K562 (cell line): ENCODE results near the gene IL6ST. TPM values are rescaled to one million over a fixed set of nuclear protein-coding genes. Genes with fewer than 3 reads are reported as not detected.

Source experiments
- ATAC-seq: fragments of 200-7000 bp; cut with Tn5 transposase; 3 replicates; pipeline ENCODE4 v1.9.1; 2020; ENCODE audit warnings: moderate library complexity
- BruUV-seq: library from RNA; stranded (reverse); fragments of 400-500 nt; replicated peaks from 2 replicates; lab custom pipeline; 2021; lab: Mats Ljungman, UMichigan
- CTCF ChIA-PET: fragments of 300-600 bp; formaldehyde crosslinking; extraction: SDS; loops from one replicate; lab custom pipeline; 2021; ENCODE audit warnings: low intra/inter-chr PET ratio; lab: Yijun Ruan, JAX
- POLR2A ChIA-PET: fragments of 300-600, 350-650 bp; sonication (Branson Sonifier 250); formaldehyde crosslinking; extraction: SDS; loops from one replicate; lab custom pipeline; 2021; ENCODE audit warnings: antibody characterized with exemption, inconsistent platforms; lab: Yijun Ruan, JAX
- DNase-seq, 4 experiments: peaks; one replicate each; pipeline versions ENCODE4 v3.0.0 to v3.0.0-alpha.2; 2011 to 2018; ENCODE audit warnings: low spot score in 3 of 4, mixed read lengths in 3 of 4; ENCODE audit errors: extremely low read depth in 1 of 4
- FAIRE-seq: peaks from 2 replicates; lab custom pipeline; 2011; peaks lifted over from hg19 to GRCh38; lab: Jason Lieb, UNC
- H2AFZ ChIP-seq: 2 replicates; pipeline ENCODE4 v1.6.0; 2011; ENCODE audit warnings: low read depth, low read length, control low read depth, inconsistent platforms
- H3K27ac ChIP-seq: fragments of 200-600 bp; 3 replicates; pipeline ENCODE4 v1.8.0; 2011; ENCODE audit warnings: low read depth, mild to moderate bottlenecking, control low read depth, inconsistent platforms, low read length, moderate library complexity, mixed read lengths; ENCODE audit errors: extremely low read depth
- H3K27me3 ChIP-seq, 2 experiments: fragments of 300-600 bp in 1 of 2; 2 replicates in 1 of 2; 3 replicates in 1 of 2; pipeline versions ENCODE4 v1.6.0 to v1.8.0; 2011; ENCODE audit warnings: inconsistent platforms in 2 of 2, low read length in 2 of 2, mild to moderate bottlenecking in 1 of 2, mixed read lengths in 1 of 2, moderate library complexity in 1 of 2; ENCODE audit not compliant: control insufficient read depth in 2 of 2, insufficient read depth in 2 of 2
- H3K36me3 ChIP-seq: fragments of 300-600 bp; 3 replicates; pipeline ENCODE4 v1.8.0; 2011; ENCODE audit warnings: mild to moderate bottlenecking, low read length, inconsistent platforms; ENCODE audit not compliant: control insufficient read depth, insufficient read depth
- H3K4me1 ChIP-seq, 2 experiments: fragments of 200-600 bp in 1 of 2; replicated peaks in 1 of 2; 2 replicates in 1 of 2; 3 replicates in 1 of 2; pipeline versions ENCODE4 v1.5.1 to v1.8.0; 2011; ENCODE audit warnings: inconsistent platforms in 2 of 2, low read length in 2 of 2, mild to moderate bottlenecking in 1 of 2, mixed read lengths in 1 of 2, moderate library complexity in 1 of 2; ENCODE audit not compliant: control insufficient read depth in 2 of 2, insufficient read depth in 2 of 2
- H3K4me2 ChIP-seq: 2 replicates; pipeline ENCODE4 v1.6.1; 2011; ENCODE audit warnings: low read length, control low read depth, inconsistent platforms, mixed read lengths; ENCODE audit not compliant: insufficient read depth
- H3K4me3 ChIP-seq: fragments of 200-600 bp; sonication (generic), shearing (Covaris generic); 2 replicates; pipeline ENCODE4 v1.5.1; 2016; ENCODE audit warnings: control low read depth, inconsistent platforms
- H3K79me2 ChIP-seq: fragments of 200-600 bp; 3 replicates; pipeline ENCODE4 v1.8.0; 2011; ENCODE audit warnings: low read length, inconsistent platforms; ENCODE audit not compliant: control insufficient read depth, insufficient read depth
- H3K9ac ChIP-seq, 2 experiments: 2 replicates each; pipeline versions ENCODE4 v1.6.0 to v1.6.1; 2011; ENCODE audit warnings: low read depth in 2 of 2, low read length in 2 of 2, control low read depth in 1 of 2, inconsistent platforms in 1 of 2, mild to moderate bottlenecking in 1 of 2, mixed read lengths in 1 of 2; ENCODE audit not compliant: insufficient read depth in 1 of 2
- H3K9me1 ChIP-seq: one replicate; pipeline ENCODE4 v1.6.0; 2011; ENCODE audit warnings: inconsistent platforms, mild to moderate bottlenecking, low read length, moderate library complexity; ENCODE audit not compliant: control insufficient read depth, insufficient read depth
- H3K9me3 ChIP-seq: replicated peaks from 2 replicates; pipeline ENCODE4 v1.5.1; 2011; ENCODE audit warnings: low read depth, low read length, inconsistent platforms; ENCODE audit not compliant: control insufficient read depth, insufficient read depth
- H4K20me1 ChIP-seq: replicated peaks from 2 replicates; pipeline ENCODE4 v1.6.1; 2011; ENCODE audit warnings: low read length, inconsistent platforms, mixed read lengths; ENCODE audit not compliant: control insufficient read depth, insufficient read depth
- CHD2 ChIP-seq: IDR thresholded peaks from 2 replicates; pipeline ENCODE4 v1.6.1; 2011; ENCODE audit warnings: low read depth, low read length
- CTBP1 ChIP-seq: fragments of 450-650 bp; IDR thresholded peaks from 2 replicates; pipeline ENCODE4 v1.6.1; 2016; ENCODE audit warnings: borderline replicate concordance
- DACH1 ChIP-seq: fragments of 450-650 bp; IDR thresholded peaks from 2 replicates; pipeline ENCODE4 v1.6.1; 2018; ENCODE audit not compliant: partially characterized antibody
- ESRRA ChIP-seq: fragments of 450-650 bp; IDR thresholded peaks from 2 replicates; pipeline ENCODE4 v1.6.1; 2014; ENCODE audit warnings: low read depth, mild to moderate bottlenecking, moderate library complexity, borderline replicate concordance
- KDM2B ChIP-seq: fragments of 250-450 bp; sonication (Bioruptor Pico); IDR thresholded peaks from 2 replicates; pipeline ENCODE4 v1.8.0; 2021; ENCODE audit warnings: mild to moderate bottlenecking, moderate library complexity
- NR2C1 ChIP-seq, 2 experiments: fragments of 450-650 bp; IDR thresholded peaks; 2 replicates each; pipeline ENCODE4 v1.6.1; 2017; ENCODE audit warnings: mild to moderate bottlenecking in 2 of 2, antibody characterized with exemption in 1 of 2, inconsistent platforms in 1 of 2, missing compliant biosample characterization in 1 of 2, missing genetic modification characterization in 1 of 2
- NR2C2 ChIP-seq, 2 experiments: fragments of 200-800 bp in 1 of 2; sonication (Bioruptor generic) in 1 of 2; sonication (generic) in 1 of 2; formaldehyde crosslinking in 1 of 2; IDR thresholded peaks; 2 replicates each; pipeline versions ENCODE4 v1.6.1 to v1.8.0; 2016 to 2022; ENCODE audit warnings: mild to moderate bottlenecking in 1 of 2, missing compliant biosample characterization in 1 of 2, missing genetic modification characterization in 1 of 2, missing genetic modification reagents in 1 of 2
- RFX1 ChIP-seq: fragments of 450-650 bp; IDR thresholded peaks from 2 replicates; pipeline ENCODE4 v1.6.1; 2016; ENCODE audit warnings: mild to moderate bottlenecking, moderate library complexity
- TFAP4 ChIP-seq: sonication (generic); formaldehyde crosslinking; IDR thresholded peaks from 2 replicates; pipeline ENCODE4 v1.8.0; 2022; ENCODE audit warnings: missing genetic modification reagents, mild to moderate bottlenecking, moderate library complexity, borderline replicate concordance
- ZNF134 ChIP-seq: fragments of 250-450 bp; sonication (Bioruptor Pico); conservative IDR thresholded peaks from 2 replicates; pipeline ENCODE4 v1.4.0; 2020
- WGBS: fragments of 100-300 bp; shearing (Covaris generic); methylation state at CpG from one replicate; pipeline ENCODE4 v1.1.6; 2016; ENCODE audit warnings: low coverage, mixed read lengths; ENCODE audit not compliant: insufficient coverage; ENCODE audit errors: missing lambda C conversion rate; 5-methylcytosine and 5-hydroxymethylcytosine counted together
- in situ Hi-C: fragments of 300-500 bp; cut with MboI; formaldehyde crosslinking; loops from 4 replicates; pipeline ENCODE4 v1.15.0; 2018; ENCODE audit warnings: inconsistent platforms, mixed read lengths
- intact Hi-C: fragments of 100-400 bp; cut with micrococcal nuclease; formaldehyde crosslinking; loops from 2 replicates; pipeline ENCODE4 v1.14.2; 2022
- polyA plus RNA-seq, 8 experiments: library from polyadenylated mRNA; depleted of rRNA in 4 of 8; stranded (reverse) in 5 of 8; unstranded in 3 of 8; fragments of >200 nt; fragmentation: Nextera tagmentation in 2 of 8; fragmentation: Illumina TruSeq in 1 of 8; extraction: Ambion mirVana in 2 of 8; extraction: Trizol in 1 of 8; gene quantifications; 2 replicates each; pipeline versions ENCODE4 v1.2.1 to v1.2.3, GENCODE V29; 2011 to 2014; ENCODE audit warnings: inconsistent platforms in 1 of 8, missing spikeins in 1 of 8
- total RNA-seq, 7 experiments: library from RNA; depleted of rRNA in 6 of 7; stranded (reverse); fragments of >200 nt in 6 of 7; fragmentation: Illumina TruSeq in 2 of 7; extraction: Trizol in 2 of 7; gene quantifications; 2 replicates each; pipeline versions ENCODE4 v1.2.1 to v1.2.3, GENCODE V29; 2011 to 2021; ENCODE audit warnings: low replicate concordance in 1 of 7

Gene IL6ST
- total and polyA plus RNA-seq, 9 of the 15 experiments (the other 6 are each of a cell fraction or from before 2014, with no cell fraction given) = 2.0 to 27.0 (median 7.9) TPM

- TF ChIP-seq NR2C1 (IDR thresholded peaks at IDR 0.05) (no peak), NR2C1 (tag; IDR thresholded peaks at IDR 0.05) (peak; percentile 28; the same call in 1 of the 2 replicates), NR2C2 (CRISPR knock-in tag; IDR thresholded peaks at IDR 0.05) (no peak), NR2C2 (tag; IDR thresholded peaks at IDR 0.05) (peak; percentile 52; the same call in 1 of the 2 replicates), TFAP4 (CRISPR knock-in tag) (peak; percentile 98), CHD2 (no peak), DACH1 (peak; percentile 75), CTBP1 (peak; percentile 16; the same call in 1 of the 2 replicates), RFX1 (peak; percentile 78), KDM2B (CRISPR knock-in tag) (no peak), ESRRA (peak; percentile 87), ZNF134 (CRISPR knock-in tag) (no peak)
- ATAC-seq (peak; percentile 78), FAIRE-seq (peak; percentile 29), DNase-seq (peak in 1 of 4 experiments; percentile 25)
- H3K27me3 ChIP-seq = peaks cover 2 to 47% of the 10 kb centered on the region in 2 experiments; a peak in 3 of 5 replicates
- CTCF ChIA-PET = no interaction called here
- intact Hi-C loops = no loop called here
- H3K27ac ChIP-seq = no peak overlapping the region
- H3K9ac ChIP-seq = no peak overlapping the region
- no peaks in the 10 kb centered on the region; the same call in 1 of the 2 replicates for H4K20me1 ChIP-seq
- POLR2A ChIA-PET = no interaction called here
- 26% methylated on average over 17 of the region's 17 CpGs for WGBS
- in situ Hi-C loops = no loop called here
- H3K9me3 ChIP-seq = no peaks in the 10 kb centered on the region
- H3K79me2 ChIP-seq = no peaks in the 10 kb centered on the region
- H3K4me1 ChIP-seq = peaks cover 0 to 3% of the 10 kb centered on the region in 2 experiments; a peak in 1 of 5 replicates
- BruUV-seq = no TSS peak
- H3K36me3 ChIP-seq = no peaks in the 10 kb centered on the region
- no peak overlapping the region for H3K4me2 ChIP-seq
- no peak overlapping the region for H2AFZ ChIP-seq
- no peak overlapping the region for H3K4me3 ChIP-seq
- no peaks in the 10 kb centered on the region for H3K9me1 ChIP-seq
Observed at GRCh38 chr5:55918087-55919035, 76.4 kb downstream of the IL6ST start.
